Kidney (tissue), 14 donors: Measurements from ENCODE around the gene AUP1. TPM values are rescaled to one million over a fixed set of nuclear protein-coding genes. Genes with fewer than 3 reads are reported as not detected.

Experiments used
- DNase-seq, 5 donors: peaks; one replicate each; pipeline ENCODE4 v3.0.0-alpha.2; 2013 to 2020
- FAIRE-seq: peaks from 2 replicates; lab custom pipeline; 2012; peaks lifted over from hg19 to GRCh38; lab: Jason Lieb, UNC
- H3K27ac ChIP-seq, 2 donors: one replicate each; pipeline ENCODE4 v1.7.0; 2013; ENCODE audit warnings: low read depth in 2 of 2, low read length in 2 of 2, inconsistent platforms in 1 of 2
- H3K27me3 ChIP-seq: one replicate; pipeline ENCODE4 v1.7.1; 2013; ENCODE audit warnings: low read length, inconsistent platforms; ENCODE audit not compliant: control insufficient read depth, insufficient read depth
- H3K36me3 ChIP-seq, 3 donors: one replicate each; pipeline versions ENCODE4 v1.7.0 to v1.7.1; 2013; ENCODE audit warnings: low read length in 3 of 3, control low read depth in 1 of 3, inconsistent platforms in 1 of 3; ENCODE audit not compliant: insufficient read depth in 3 of 3, control insufficient read depth in 2 of 3
- H3K4me1 ChIP-seq, 3 donors: one replicate each; pipeline versions ENCODE4 v1.7.0 to v1.7.1; 2013; ENCODE audit warnings: low read length in 3 of 3, inconsistent platforms in 1 of 3, low read depth in 1 of 3; ENCODE audit not compliant: control insufficient read depth in 2 of 3, insufficient read depth in 2 of 3
- H3K4me3 ChIP-seq, 3 donors: one replicate each; pipeline versions ENCODE4 v1.7.0 to v1.8.1; 2013; ENCODE audit warnings: low read length in 3 of 3, control low read depth in 1 of 3, inconsistent platforms in 1 of 3
- H3K9ac ChIP-seq, 3 donors: one replicate each; pipeline versions ENCODE4 v1.7.0 to v1.7.1; 2013; ENCODE audit warnings: low read length in 3 of 3, control low read depth in 1 of 3, inconsistent platforms in 1 of 3
- H3K9me3 ChIP-seq, 3 donors: one replicate each; pipeline versions ENCODE4 v1.7.0 to v1.7.1; 2013; ENCODE audit warnings: low read length in 3 of 3, control low read depth in 1 of 3, inconsistent platforms in 1 of 3; ENCODE audit not compliant: control insufficient read depth in 2 of 3, insufficient read depth in 1 of 3
- CTCF ChIP-seq: IDR thresholded peaks from 3 replicates; pipeline ENCODE4 v1.5.1; 2012; ENCODE audit warnings: mild to moderate bottlenecking, moderate library complexity, borderline replicate concordance; ENCODE audit not compliant: insufficient read depth; ENCODE audit errors: extremely low read depth
- intact Hi-C: fragments of 100-400 bp; cut with DNase I; formaldehyde crosslinking; loops from one replicate; pipeline ENCODE4 v1.11.1; 2022
- polyA plus RNA-seq: library from polyadenylated mRNA; stranded (reverse); fragments of 350-450 nt; fragmentation: Illumina TruSeq; extraction: RNeasy Lipid Tissue Mini Kit (QIAGEN cat#74804); gene quantifications from one replicate; pipeline ENCODE4 v1.2.3, GENCODE V29; 2014; ENCODE audit warnings: low read depth, low replicate concordance; ENCODE audit not compliant: insufficient read depth
- total RNA-seq: library from RNA; stranded (reverse); fragmentation: NEBNext Ultra II Directional; extraction: Animal tissue kit (Norgen Biotek cat#: 25700); gene quantifications from one replicate; pipeline ENCODE4 v1.2.1, GENCODE V29; 2021
- donor health status: control.
- donor health status: control.
- donor health status: control.
- donor health status: control.
- donor health status: control.
- donor health status: DM: yes; HTN: yes; CAD: no.
- donor health status: Normal renal cell carcinoma (clear cell type).

AUP1 gene
- total and polyA plus RNA-seq, 2 donors from 2014 or later: 91.0 to 130 TPM

DNA sequence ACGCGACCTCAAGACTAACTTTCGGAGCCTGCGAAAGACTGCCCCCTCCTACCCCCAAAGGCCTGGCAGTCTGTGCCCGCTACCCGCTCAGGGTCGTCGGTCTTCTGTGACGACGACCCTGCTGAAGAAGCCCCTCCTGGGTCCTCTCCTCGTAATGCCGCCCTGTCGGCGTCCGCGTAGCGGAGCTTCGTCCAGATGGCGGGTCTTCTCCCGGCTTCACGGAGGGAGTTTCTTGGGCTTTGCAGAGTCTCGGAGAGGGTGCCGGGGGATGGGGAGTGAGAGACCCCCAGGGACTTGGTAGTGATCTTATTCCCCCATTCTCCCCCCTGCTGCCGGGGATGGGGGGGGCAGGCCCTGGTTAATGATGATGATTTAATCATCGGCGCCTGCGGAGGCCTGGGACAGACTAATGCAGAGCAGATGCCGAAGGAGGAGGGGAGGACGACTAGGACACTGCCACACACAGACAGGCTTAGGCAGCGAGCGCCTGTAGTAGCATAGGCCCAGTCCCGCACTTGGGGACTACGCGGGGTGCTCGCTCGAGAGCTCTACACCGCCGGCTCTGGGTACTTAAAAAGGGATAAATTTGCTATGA lies 21.5 kb downstream of the AUP1 start:
- H3K27me3 ChIP-seq: peaks cover 37% of the 10 kb centered on the region
- DNase-seq (peak in 2 of 5 donors; percentile 66 to 90), FAIRE-seq (no peak)
- intact Hi-C loops: no loop called here
- H3K36me3 ChIP-seq: peaks cover 3 to 17% (median 8%) of the 10 kb centered on the region in 3 donors
- H3K9ac ChIP-seq: peak overlapping the region; percentile 38 to 97 (median 55)
- H3K4me3 ChIP-seq: peak overlapping the region; percentile 77 to 98 (median 96)
- H3K4me1 ChIP-seq: peaks cover 0 to 15% (median 12%) of the 10 kb centered on the region in 3 donors
- no peak for TF ChIP-seq CTCF
- H3K27ac ChIP-seq: peak overlapping the region; percentile 100
- H3K9me3 ChIP-seq: no peaks in the 10 kb centered on the region

DNA sequence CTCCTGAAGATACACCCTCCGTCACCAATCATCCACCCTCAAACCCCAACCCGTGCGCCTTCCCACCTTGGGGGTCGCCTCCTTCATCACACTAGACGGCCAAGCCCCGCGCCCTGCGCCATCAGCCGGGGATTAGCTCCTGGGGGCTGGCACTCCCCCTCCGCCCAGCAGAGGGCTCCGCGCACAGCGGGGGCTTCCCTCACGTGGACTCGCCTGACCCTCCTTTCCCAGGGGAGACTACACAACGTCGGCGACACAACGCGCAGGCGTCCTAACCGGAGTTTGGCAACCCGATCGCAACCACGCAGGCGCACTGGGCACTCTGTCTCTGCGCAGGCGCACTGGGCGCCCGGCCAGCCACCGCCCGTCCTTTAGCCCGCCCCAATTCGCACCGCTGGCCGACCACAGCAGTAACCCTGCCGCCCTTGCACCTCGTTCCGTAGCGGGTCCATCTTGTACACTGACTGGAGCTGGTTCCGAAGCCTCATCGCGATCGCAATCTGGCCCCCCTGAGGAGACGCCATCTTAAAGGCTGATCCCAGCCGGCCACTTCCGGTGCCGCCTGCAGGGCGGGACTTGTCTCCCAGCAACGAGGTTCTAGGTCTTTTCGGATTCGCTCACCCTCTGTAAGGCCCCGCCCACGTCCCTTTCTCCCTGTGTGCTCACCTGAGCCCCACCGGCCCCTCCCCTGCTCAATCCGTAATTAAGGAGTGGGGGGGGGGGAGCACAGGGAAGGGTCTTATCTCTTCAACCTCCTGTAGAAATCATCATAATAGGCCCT lies 22.2 kb downstream of the AUP1 start, which contains the start of gene PCGF1:
Gene PCGF1 (minus strand): TSS at position 551 of the 781 bp plus-strand sequence. CDS start 27 bp downstream, at position 524.
- no peak for FAIRE-seq
- no peaks in the 10 kb centered on the region for H3K9me3 ChIP-seq
- peak within 1 kb of the TSS; percentile 100 for H3K27ac ChIP-seq

DNA sequence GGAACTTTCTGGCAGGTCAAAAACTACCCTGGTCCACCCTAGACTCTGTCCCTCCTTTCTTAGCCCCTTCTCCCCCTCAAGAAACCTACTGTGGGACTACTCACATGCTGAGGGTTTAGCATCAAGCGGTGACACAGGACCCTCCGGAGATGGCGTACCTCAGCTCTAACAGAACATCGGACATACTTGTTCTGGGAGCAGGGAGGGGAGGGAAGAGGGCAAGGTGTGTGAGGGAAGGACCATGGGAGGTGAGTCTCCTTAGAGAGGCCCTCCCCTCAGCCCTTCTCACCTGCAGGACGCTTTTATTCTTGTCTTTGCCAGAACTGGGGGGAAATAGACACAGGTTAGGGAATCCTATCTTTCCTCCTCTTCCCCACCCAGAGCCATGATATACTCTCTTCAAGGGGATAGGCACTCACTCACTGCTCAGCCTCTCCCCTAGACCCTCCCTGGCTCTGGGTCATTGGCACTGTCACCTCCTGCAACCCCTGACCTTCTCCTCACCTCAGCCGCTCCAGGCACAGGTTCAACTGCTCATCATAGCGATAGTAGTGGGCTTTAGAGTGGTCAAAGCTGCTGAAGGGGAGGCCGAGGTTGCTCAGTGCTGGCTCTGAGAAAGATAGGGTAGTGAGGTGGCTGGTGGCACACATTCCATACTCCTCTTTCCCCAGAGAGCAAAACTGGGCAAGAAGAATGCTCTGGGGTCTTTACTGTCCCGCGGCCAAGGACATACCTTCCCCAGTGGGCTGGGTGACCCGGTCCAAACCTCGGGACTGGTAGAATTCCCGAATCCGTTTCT lies 23.9 kb downstream of the AUP1 start:
- no peak overlapping the region for H3K9ac ChIP-seq
- no peaks in the 10 kb centered on the region for H3K9me3 ChIP-seq
- peaks cover 3 to 17% (median 8%) of the 10 kb centered on the region in 3 donors for H3K36me3 ChIP-seq
- DNase-seq (no peak), FAIRE-seq (no peak)
- H3K27me3 ChIP-seq: peaks cover 20% of the 10 kb centered on the region
- peak overlapping the region in 1 of 3 donors; percentile 8 for H3K4me3 ChIP-seq
- no peak overlapping the region for H3K27ac ChIP-seq
- H3K4me1 ChIP-seq: peaks cover 0 to 19% (median 12%) of the 10 kb centered on the region in 3 donors
- intact Hi-C loops: no loop called here
- no peak for TF ChIP-seq CTCF

More for the DNA sequence above, 22.2 kb downstream of the AUP1 start, which contains the start of gene PCGF1:
- intact Hi-C loops: no loop called here
- peak within 1 kb of the TSS; percentile 90 to 99 (median 97) for H3K9ac ChIP-seq
- H3K4me1 ChIP-seq: peaks cover 0 to 19% (median 12%) of the 10 kb centered on the region in 3 donors
- DNase-seq: peak; percentile 99 to 100 (median 100)
- H3K27me3 ChIP-seq: peaks cover 33% of the 10 kb centered on the region
- TF ChIP-seq CTCF: peak; percentile 24
- peaks cover 3 to 17% (median 8%) of the 10 kb centered on the region in 3 donors for H3K36me3 ChIP-seq
- H3K4me3 ChIP-seq: peak within 1 kb of the TSS; percentile 87 to 98 (median 96)
